B cell (primary cell): ENCODE measurements around the gene TCIRG1. TPM values are rescaled to one million over a fixed set of nuclear protein-coding genes. Genes with fewer than 3 reads are reported as not detected.

Experiments used
- ATAC-seq: fragments of 200-7000 bp; cut with Tn5 transposase; one replicate; pipeline ENCODE4 v1.10.0; 2021; ENCODE audit warnings: low read depth, mild to moderate bottlenecking, moderate number of reproducible peaks, moderate library complexity
- CTCF ChIA-PET: fragments of 350-600 bp; sonication (Branson Sonifier 250); formaldehyde crosslinking; loops from one replicate; lab custom pipeline; 2021; ENCODE audit warnings: antibody characterized with exemption, inconsistent platforms; lab: Charles Lee
- POLR2A ChIA-PET: fragments of 350-600 bp; sonication (Branson Sonifier 250); formaldehyde crosslinking; loops from one replicate; lab custom pipeline; 2021; ENCODE audit warnings: antibody characterized with exemption; lab: Charles Lee
- DNase-seq: peaks from one replicate; pipeline ENCODE4 v3.0.0; 2013
- H2AFZ ChIP-seq: 2 replicates; pipeline ENCODE4 v1.6.1; 2012; ENCODE audit warnings: mild to moderate bottlenecking, low read depth, low read length; ENCODE audit not compliant: insufficient read depth, poor library complexity, severe bottlenecking
- H3K27ac ChIP-seq, 2 donors: 1 replicate in 1 of 2; 2 replicates in 1 of 2; pipeline ENCODE4 v1.5.1; 2012 to 2013; ENCODE audit warnings: low read length in 2 of 2, mild to moderate bottlenecking in 2 of 2, moderate library complexity in 1 of 2
- H3K27me3 ChIP-seq, 4 experiments: fragments of 200-600 bp in 1 of 4; sonication (generic) in 1 of 4; replicated peaks in 1 of 4; 1 replicate in 2 of 4; 2 replicates in 2 of 4; pipeline versions ENCODE4 v1.6.1 to v1.7.0; 2013 to 2016; ENCODE audit warnings: low read length in 3 of 4, mild to moderate bottlenecking in 2 of 4, mixed read lengths in 1 of 4, moderate library complexity in 1 of 4; ENCODE audit not compliant: insufficient read depth in 4 of 4, control insufficient read depth in 3 of 4; ENCODE audit errors: control extremely low read depth in 1 of 4
- H3K36me3 ChIP-seq, 2 experiments: replicated peaks in 1 of 2; 1 replicate in 1 of 2; 2 replicates in 1 of 2; pipeline versions ENCODE4 v1.6.1 to v1.7.1; 2013; ENCODE audit warnings: low read length in 1 of 2; ENCODE audit not compliant: insufficient read depth in 2 of 2, control insufficient read depth in 1 of 2; ENCODE audit errors: control extremely low read depth in 1 of 2, extremely low read depth in 1 of 2
- H3K4me1 ChIP-seq, 2 donors: fragments of 200-600 bp in 1 of 2; sonication (generic) in 1 of 2; 1 replicate in 1 of 2; 2 replicates in 1 of 2; pipeline versions ENCODE4 v1.5.1 to v1.6.1; 2013 to 2017; ENCODE audit warnings: low read length in 2 of 2; ENCODE audit not compliant: control insufficient read depth in 2 of 2, insufficient read depth in 2 of 2
- H3K4me2 ChIP-seq: replicated peaks from 2 replicates; pipeline ENCODE3; 2012; ENCODE audit warnings: mild to moderate bottlenecking, low read depth, low read length; ENCODE audit not compliant: poor library complexity, severe bottlenecking
- H3K4me3 ChIP-seq, 5 experiments: fragments of 200-600 bp in 1 of 5; sonication (generic) in 1 of 5; 1 replicate in 3 of 5; 2 replicates in 2 of 5; pipeline versions ENCODE4 v1.5.1 to v1.7.0; 2011 to 2016; ENCODE audit warnings: low read length in 4 of 5, mild to moderate bottlenecking in 4 of 5, low read depth in 2 of 5, control low read depth in 1 of 5, moderate library complexity in 1 of 5; ENCODE audit not compliant: insufficient read depth in 1 of 5; ENCODE audit errors: control extremely low read depth in 1 of 5, extremely low read depth in 1 of 5
- H3K79me2 ChIP-seq: fragments of 200-600 bp; sonication (generic); one replicate; pipeline ENCODE4 v1.6.0; 2016; ENCODE audit warnings: low read length; ENCODE audit not compliant: control insufficient read depth, insufficient read depth
- H3K9ac ChIP-seq: fragments of 200-600 bp; sonication (generic); 2 replicates; pipeline ENCODE4 v1.6.1; 2017; ENCODE audit warnings: mild to moderate bottlenecking, low read length, moderate library complexity
- H3K9me3 ChIP-seq, 3 donors: one replicate each; pipeline versions ENCODE4 v1.6.1 to v1.7.1; 2013; ENCODE audit warnings: low read length in 2 of 3; ENCODE audit not compliant: control insufficient read depth in 2 of 3, insufficient read depth in 1 of 3; ENCODE audit errors: control extremely low read depth in 1 of 3
- H4K20me1 ChIP-seq: 2 replicates; pipeline ENCODE4 v1.6.0; 2012; ENCODE audit warnings: mild to moderate bottlenecking, low read length; ENCODE audit not compliant: insufficient read depth, control insufficient read depth, poor library complexity, severe bottlenecking
- H3K27ac Mint-ChIP-seq: one replicate; pipeline ENCODE4 v1.8.0; 2021; ENCODE audit warnings: mixed read lengths
- H3K27me3 Mint-ChIP-seq: one replicate; pipeline ENCODE4 v1.8.0; 2021; ENCODE audit warnings: mixed read lengths
- H3K4me1 Mint-ChIP-seq: one replicate; pipeline ENCODE4 v1.8.0; 2021; ENCODE audit warnings: mixed read lengths
- H3K4me3 Mint-ChIP-seq: one replicate; pipeline ENCODE4 v1.8.0; 2021; ENCODE audit warnings: mixed read lengths
- H3K9me3 Mint-ChIP-seq: one replicate; pipeline ENCODE4 v1.8.0; 2022; ENCODE audit warnings: mixed read lengths; ENCODE audit not compliant: insufficient read depth
- EZH2 ChIP-seq: IDR thresholded peaks from 2 replicates; pipeline ENCODE4 v1.6.1; 2012; ENCODE audit warnings: borderline replicate concordance, low read depth, mild to moderate bottlenecking, moderate library complexity, low read length; ENCODE audit not compliant: insufficient read depth, poor library complexity, severe bottlenecking
- WGBS: methylation state at CpG from one replicate; pipeline ENCODE4 v1.1.5; 2013; ENCODE audit warnings: missing lambda C conversion rate; ENCODE audit not compliant: insufficient coverage; 5-methylcytosine and 5-hydroxymethylcytosine counted together
- intact Hi-C: fragments of 100-400 bp; cut with micrococcal nuclease; formaldehyde crosslinking; loops from one replicate; pipeline ENCODE4 v1.10.0; 2022
- polyA plus RNA-seq: library from polyadenylated mRNA; depleted of rRNA; stranded (reverse); fragments of >200 nt; gene quantifications from 2 replicates; pipeline ENCODE4 v1.2.3, GENCODE V29; 2012
- total RNA-seq, 2 donors: library from RNA; stranded (reverse); fragments of 120-200 nt in 1 of 2; gene quantifications; 1 replicate in 1 of 2; 2 replicates in 1 of 2; pipeline versions ENCODE4 v1.2.3 to v1.2.4, GENCODE V29; 2013 to 2022
- TF ChIP-seq, protein P1 (sequence below): fragments of 200-600 bp; IDR thresholded peaks from one replicate; pipeline ENCODE4 v1.8.0; 2022; ENCODE audit warnings: antibody characterized with exemption, mild to moderate bottlenecking

TCIRG1 gene
- total and polyA plus RNA-seq, 2 donors (not counting 1 experiment from before 2014, with no cell fraction given): 305 to 725 TPM

GRCh38 chr11:68052137-68052873, 13.5 kb downstream of the TCIRG1 start:
- CTCF ChIA-PET: interaction anchor here (2.0 kb wide), 1 partner anchor 14 kb away, joined by 4 read pairs; the partner anchor contains the start of gene TCIRG1
- POLR2A ChIA-PET: no interaction called here

GRCh38 chr11:68053117-68053516, 14.3 kb downstream of the TCIRG1 start:
- DNase-seq (no peak), ATAC-seq (no peak)
- Histone ChIP-seq H3K4me2 (no peak overlapping the region), H2AFZ (no peak overlapping the region), H3K27me3 (no peaks in the 10 kb centered on the region), H3K9me3 (no peaks in the 10 kb centered on the region), H3K9ac (no peak overlapping the region), H4K20me1 (no peaks in the 10 kb centered on the region), H3K27ac (no peak overlapping the region), H3K4me1 (no peaks in the 10 kb centered on the region), H3K79me2 (no peaks in the 10 kb centered on the region), H3K4me3 (no peak overlapping the region), H3K36me3 (peaks cover 0 to 41% of the 10 kb centered on the region in 2 experiments)
- no peak overlapping the region for H3K27ac Mint-ChIP-seq
- no peaks in the 10 kb centered on the region for H3K4me1 Mint-ChIP-seq
- WGBS: 86% methylated on average over 9 of the region's 9 CpGs
- ChIA-PET POLR2A (no interaction called here), CTCF (no interaction called here)
- H3K4me3 Mint-ChIP-seq: no peak overlapping the region
- no peaks in the 10 kb centered on the region for H3K9me3 Mint-ChIP-seq
- intact Hi-C loops: no loop called here
- TF ChIP-seq, protein P1, sequence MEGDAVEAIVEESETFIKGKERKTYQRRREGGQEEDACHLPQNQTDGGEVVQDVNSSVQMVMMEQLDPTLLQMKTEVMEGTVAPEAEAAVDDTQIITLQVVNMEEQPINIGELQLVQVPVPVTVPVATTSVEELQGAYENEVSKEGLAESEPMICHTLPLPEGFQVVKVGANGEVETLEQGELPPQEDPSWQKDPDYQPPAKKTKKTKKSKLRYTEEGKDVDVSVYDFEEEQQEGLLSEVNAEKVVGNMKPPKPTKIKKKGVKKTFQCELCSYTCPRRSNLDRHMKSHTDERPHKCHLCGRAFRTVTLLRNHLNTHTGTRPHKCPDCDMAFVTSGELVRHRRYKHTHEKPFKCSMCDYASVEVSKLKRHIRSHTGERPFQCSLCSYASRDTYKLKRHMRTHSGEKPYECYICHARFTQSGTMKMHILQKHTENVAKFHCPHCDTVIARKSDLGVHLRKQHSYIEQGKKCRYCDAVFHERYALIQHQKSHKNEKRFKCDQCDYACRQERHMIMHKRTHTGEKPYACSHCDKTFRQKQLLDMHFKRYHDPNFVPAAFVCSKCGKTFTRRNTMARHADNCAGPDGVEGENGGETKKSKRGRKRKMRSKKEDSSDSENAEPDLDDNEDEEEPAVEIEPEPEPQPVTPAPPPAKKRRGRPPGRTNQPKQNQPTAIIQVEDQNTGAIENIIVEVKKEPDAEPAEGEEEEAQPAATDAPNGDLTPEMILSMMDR: no peak
- no peak for TF ChIP-seq EZH2
- H3K27me3 Mint-ChIP-seq: no peaks in the 10 kb centered on the region

More at GRCh38 chr11:68052137-68052873, 13.5 kb downstream of the TCIRG1 start:
- no peak for DNase-seq
- H3K9me3 ChIP-seq: no peaks in the 10 kb centered on the region
- H3K27ac ChIP-seq: no peak overlapping the region
- no peaks in the 10 kb centered on the region for H3K79me2 ChIP-seq
- intact Hi-C loops: no loop called here
- H3K27me3 Mint-ChIP-seq: no peaks in the 10 kb centered on the region
- no peaks in the 10 kb centered on the region for H3K9me3 Mint-ChIP-seq
- H3K36me3 ChIP-seq: peaks cover 0 to 48% of the 10 kb centered on the region in 2 experiments
- no peak overlapping the region for H3K9ac ChIP-seq
- TF ChIP-seq, protein P1: no peak
- TF ChIP-seq EZH2: no peak
- no peak for ATAC-seq
- H3K4me3 Mint-ChIP-seq: no peak overlapping the region
- H4K20me1 ChIP-seq: no peaks in the 10 kb centered on the region
- no peak overlapping the region for H3K4me3 ChIP-seq
- no peak overlapping the region for H2AFZ ChIP-seq
- H3K4me1 ChIP-seq: no peaks in the 10 kb centered on the region
- H3K4me1 Mint-ChIP-seq: no peaks in the 10 kb centered on the region
- WGBS: 94% methylated on average over 13 of the region's 15 CpGs
- H3K27me3 ChIP-seq: no peaks in the 10 kb centered on the region
- H3K27ac Mint-ChIP-seq: no peak overlapping the region
- no peak overlapping the region for H3K4me2 ChIP-seq
